CD4-positive, alpha-beta T cell treated with Interferon gamma for 1 hour (primary cell): Measurements from ENCODE around the gene FBN2.
"Not testable (repeated sequence)": the region's sequence is repeated elsewhere in the genome, so short reads cannot be mapped to it uniquely, and the experiment has no call there.

Experiments
- DNase-seq: peaks from one replicate; pipeline ENCODE4 v3.0.0-alpha.2; 2020

Gene FBN2

GRCh38 chr5:128413356-128413755, 124.7 kb downstream of the FBN2 start:
- no peak for DNase-seq

DNA sequence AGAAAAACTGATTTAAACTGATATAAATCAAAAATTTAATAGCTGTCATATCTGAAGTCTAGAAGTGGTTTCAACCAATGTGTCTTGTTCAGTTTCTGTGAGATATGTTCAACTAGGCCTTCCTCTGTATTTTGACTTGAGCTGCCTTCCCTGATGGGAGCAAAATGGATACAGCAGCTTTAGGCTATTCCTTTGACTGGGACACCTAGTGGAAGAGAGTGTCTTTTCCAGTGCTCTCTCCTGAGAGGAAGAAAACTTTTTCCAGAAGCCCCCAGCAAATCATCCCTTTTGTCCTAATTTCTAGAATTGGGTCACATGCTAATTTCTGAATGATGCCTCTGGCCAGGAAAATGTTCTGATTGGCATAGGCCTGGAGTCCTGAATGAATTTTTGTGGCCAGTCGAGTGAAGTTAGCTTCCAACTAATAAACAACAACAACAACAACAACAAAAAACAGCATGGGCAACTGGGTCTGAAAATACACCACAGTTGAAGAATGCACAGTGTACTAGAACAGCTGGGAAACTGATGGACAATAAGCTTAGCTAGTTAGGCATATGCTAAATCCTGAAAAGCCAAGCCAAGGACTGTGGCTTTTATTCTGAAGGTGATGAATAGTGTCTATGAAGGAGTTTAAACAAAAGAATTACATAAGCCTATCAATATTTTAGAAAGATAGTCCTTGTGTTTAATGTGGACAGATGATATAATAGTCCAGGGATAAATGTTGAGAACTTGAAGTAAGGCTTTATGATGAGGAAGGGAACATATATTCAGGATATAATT, 125.7 kb downstream of the FBN2 start:
- no peak for DNase-seq

GRCh38 chr5:128409166-128409800, 128.8 kb downstream of the FBN2 start:
- no peak for DNase-seq

DNA sequence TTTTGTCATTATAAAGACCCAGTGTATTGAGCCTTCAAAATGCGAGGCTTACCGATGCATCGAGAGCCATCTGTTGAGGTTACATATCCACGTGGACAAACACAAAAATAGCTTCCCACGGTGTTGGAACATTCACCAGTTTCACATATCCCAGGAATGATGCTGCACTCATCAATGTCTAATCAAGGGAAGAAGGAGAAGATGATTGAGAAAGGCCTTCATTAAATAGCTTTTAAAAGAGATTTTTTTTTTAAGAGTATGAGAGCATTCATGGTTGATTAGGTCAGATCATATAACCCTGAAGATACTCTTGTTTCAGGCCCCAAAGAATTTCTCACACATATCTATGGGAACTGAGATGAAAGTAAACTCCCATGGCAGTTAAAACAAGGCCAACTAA, 129.4 kb downstream of the FBN2 start:
- no peak for DNase-seq

- no peak for DNase-seq
Observed at GRCh38 chr5:128407944-128408343, 130.1 kb downstream of the FBN2 start.

DNA sequence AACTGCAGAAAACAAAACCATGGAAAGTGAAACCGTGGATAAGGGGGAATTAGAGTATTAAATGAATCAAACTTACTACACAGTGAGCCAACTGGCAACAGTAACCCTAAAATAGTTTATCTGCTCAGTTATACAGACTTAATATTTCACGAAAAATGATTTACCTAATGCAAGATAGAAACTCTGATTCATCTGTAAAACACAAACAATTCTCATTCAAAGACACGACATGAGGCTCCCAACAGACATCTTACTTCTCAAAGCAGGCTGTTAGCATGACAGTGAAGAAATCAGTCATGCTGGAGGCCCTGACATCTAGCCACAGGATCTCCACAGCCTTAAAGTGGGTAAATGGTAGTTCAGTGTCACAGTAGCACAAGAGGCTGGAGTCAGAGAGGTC, 131.2 kb downstream of the FBN2 start:
- DNase-seq: no peak

GRCh38 chr5:128405159-128405558, 132.9 kb downstream of the FBN2 start:
- no peak for DNase-seq

- DNase-seq: no peak
Observed at GRCh38 chr5:128403333-128403732, 134.7 kb downstream of the FBN2 start.

GRCh38 chr5:128402506-128402905, 135.5 kb downstream of the FBN2 start:
- DNase-seq: no peak

DNA sequence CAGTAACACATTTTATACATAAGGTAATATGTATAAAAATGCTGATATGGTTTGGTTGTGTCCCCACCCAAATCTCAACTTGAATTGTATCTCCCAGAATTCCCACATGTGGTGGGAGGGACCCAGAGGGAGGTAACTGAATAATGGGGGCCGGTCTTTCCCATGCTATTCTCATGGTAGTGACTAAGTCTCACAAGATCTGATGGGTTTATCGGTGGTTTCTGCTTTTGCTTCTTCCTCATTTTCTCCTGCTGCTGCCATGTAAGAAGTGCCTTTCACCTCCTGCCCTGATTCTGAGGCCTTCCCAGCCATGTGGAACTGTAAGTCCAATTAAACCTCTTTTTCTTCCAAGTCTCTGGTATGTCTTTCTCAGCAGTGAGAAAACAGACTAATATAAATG, 137.3 kb downstream of the FBN2 start:
- not testable (repeated sequence) for DNase-seq

DNA sequence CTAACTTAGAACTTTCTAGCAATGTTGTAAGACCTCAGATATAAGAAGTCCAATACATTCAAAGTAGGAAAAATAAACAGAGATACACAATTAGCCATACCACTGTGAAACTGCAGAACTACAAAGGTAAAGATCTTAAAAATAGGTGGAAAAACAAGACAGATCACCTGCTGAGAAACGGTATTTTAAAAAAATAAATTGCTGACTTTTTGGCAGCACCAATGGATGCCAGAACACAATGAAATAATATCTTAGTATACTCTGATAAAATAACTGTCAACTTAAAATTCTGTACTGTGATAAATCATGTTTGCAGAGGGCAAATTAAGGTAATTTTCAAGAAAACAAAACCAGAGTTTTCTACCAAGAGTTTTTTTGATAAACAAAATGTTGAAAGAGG, 138.9 kb downstream of the FBN2 start:
- DNase-seq: no peak

DNA sequence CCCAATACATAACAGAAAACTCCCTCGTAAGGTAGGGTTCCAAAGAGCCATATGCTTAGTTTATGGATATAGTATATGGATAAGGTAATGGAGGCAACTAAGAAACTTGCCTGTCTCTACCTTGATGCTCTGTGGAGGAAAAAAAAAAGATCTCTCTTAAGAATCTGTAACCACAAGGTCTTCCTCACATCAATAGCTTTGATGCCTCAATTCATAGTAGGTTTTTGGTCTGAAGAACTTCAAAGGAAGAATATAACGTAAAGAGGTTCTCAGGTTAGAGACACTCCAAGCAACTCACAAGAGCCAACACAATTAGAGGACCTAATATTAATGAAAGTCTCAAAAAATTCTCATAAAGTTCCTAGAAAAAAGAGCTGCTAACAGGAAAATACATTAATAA, 140.2 kb downstream of the FBN2 start:
- DNase-seq: no peak

DNA sequence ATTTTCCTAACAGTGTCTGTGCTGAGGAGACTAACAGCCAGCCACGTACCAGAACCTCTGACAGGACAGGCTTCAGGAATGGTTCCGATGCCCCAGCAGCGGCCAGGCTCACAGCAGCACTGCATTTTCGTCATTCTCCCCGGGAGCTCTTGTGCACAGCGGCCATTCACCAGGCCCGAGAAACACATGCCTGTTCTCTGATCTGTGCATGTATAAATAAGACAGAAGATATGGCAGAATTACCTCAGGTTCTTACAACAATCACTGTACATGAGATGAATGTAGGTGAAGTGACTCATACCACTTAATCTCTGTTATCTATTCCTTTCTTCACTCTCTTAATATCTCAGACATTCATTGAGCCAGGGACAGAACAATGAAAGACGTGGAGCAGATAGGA, 143.0 kb downstream of the FBN2 start:
- no peak for DNase-seq

DNA sequence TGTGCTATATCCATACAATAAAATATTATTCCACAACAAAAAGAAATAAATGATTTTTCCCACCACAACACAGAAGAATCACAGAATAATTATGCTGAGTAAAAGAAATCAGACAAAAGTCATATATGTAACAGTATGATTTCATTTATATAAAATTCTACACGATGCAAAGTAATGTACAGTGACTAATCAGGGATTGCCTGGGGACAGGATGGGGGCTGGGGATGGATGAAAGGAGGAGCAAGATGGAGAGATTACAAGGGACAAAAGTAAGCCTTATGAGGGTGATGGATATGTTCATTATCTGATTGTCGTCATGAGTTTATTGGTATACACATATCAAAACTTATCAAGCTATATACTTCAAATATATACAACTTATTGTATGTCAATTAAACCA, 154.0 kb downstream of the FBN2 start:
- DNase-seq: no peak

GRCh38 chr5:128380337-128380736, 157.7 kb downstream of the FBN2 start:
- DNase-seq: no peak

DNA sequence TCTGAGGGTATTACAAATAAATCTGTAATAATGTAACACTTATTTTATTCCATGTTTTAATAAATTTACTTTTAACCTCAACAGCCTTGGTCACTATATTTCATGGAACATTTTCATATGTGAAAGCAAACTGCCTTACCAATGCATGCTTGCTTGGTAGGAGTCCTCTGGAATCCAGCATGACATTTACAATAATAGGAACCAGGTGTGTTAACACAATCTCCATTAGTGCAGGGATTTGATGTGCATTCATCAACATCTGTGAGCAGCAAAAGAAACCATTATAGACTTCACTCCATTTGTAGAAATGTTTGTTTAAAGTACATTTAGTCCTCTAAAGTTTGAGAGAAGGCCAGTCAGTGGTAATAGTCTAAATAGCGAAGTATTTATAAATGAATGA, 159.4 kb downstream of the FBN2 start:
- no peak for DNase-seq

GRCh38 chr5:128378196-128378595, 159.8 kb downstream of the FBN2 start:
- no peak for DNase-seq

DNA sequence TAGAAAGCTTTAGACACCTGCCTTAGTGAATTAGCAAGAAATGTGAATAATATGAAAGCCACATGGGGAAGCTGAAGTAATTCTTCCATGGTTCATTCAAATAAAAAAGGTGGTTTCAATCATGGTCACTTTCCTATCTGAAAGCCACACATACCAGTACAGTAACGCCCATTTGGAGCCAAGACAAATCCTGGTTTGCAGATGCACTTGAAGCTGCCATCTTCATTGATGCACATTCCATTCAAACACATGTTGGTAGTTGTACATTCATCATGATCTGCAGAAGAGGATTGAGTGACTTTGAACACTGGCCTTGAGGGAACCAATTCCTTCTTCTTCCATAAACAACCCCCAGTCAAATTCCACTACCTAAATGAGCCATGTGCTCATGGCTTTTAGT, 161.5 kb downstream of the FBN2 start:
- no peak for DNase-seq

DNA sequence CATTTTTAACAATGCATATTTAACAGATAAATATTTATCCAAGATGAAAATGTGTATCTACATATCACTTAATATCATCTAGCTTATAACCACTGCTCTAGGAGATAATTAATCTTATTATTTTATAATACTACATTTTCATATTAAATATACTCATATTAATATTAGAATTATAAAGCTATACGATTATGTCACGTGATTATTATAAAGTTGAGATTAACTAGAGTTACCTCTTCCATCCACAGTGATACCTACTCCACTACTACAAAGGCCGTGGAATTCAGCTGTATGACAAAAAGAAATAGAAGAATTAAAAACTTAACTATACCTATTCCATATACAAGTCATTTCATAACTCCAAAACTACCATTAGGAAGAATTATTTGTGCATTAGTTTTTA, 171.9 kb downstream of the FBN2 start:
- no peak for DNase-seq

DNA sequence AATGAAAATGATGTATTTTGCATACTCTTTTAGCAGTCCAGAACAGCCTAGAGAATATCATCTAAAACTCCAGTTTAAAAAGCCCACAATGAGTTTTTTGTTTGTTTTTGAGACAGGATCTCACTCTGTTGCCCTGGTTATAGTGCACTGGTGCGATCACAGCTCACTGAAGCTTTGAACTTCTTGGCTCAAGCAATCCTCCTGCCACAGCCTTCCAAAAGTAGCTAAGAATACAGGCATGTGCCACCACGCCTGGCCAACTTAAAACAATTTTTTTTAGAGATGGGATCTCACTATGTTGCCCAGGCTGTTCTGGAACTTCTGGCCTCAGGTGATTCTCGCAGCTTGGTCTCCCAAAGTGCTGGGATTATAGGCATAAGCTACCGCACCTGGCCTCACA, 175.7 kb downstream of the FBN2 start:
- DNase-seq: no peak

DNA sequence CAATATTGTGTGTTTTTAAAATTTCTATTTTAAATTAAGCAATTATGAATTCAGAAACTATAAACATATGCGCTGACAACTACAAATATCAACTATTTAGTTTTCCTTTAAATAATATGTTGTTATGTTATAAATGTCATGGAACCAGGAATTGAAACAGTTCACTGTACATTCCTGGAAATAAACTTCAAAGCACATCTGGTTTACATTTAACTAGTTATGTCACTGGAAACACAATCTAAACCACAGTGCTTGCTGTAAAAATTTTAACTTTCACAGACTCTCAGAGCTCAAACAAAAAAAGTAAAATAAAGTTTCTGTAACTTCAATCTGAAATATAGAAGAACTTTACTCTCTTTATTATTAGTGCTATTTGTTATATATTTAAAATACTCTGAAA, 179.2 kb downstream of the FBN2 start:
- DNase-seq: no peak

DNA sequence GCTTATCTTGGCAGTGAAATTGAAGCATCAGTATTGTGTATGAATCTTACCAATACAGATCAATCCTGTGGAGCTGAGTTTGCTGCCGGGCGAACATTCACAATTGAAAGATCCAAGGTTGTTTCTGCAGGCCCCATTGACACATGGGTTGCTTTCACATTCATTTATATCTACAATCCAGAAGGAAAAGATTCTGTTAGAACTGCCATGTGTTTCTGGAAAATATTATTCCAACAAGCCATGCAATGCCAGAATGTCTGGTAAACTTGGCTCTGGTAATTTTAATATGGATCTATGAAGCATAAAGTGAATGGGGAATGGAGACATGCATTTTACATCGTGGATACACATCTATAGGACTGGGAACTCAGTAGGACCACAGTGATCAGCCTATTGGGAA, 180.8 kb downstream of the FBN2 start:
- DNase-seq: no peak

GRCh38 chr5:128355961-128356360, 182.1 kb downstream of the FBN2 start:
- no peak for DNase-seq

DNA sequence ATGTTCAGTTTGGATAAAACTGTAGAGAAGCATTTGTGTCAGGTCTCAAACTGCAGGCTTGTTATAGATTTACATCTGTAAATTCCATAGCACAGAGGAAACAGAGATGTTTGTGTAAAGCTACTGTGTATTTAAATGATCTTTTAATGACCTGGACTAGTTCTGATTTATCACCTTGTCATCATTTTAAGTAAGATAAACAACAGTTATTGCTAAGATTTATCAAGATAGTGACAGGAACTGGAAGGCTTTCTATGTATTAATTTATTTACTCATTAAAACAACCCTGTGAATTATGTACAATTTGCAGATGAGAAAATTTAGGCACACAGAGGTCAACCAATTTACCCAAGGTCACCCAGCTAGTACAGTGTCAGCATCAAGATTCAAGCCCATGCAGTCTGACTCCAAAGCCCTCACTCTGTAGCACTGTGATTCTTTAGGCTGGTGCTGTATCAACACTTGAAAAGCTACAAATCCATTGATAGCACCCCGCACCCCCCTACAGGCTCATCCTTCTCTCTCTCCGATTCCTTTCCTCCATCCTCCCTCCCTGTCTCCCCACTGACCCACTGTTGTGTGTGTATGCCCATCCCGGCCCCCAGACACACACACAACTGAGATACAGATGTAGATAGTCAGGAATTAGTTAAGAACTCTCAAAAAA, 184.5 kb downstream of the FBN2 start:
- DNase-seq: no peak
